Measurements from ENCODE around the gene PRKN.
A peak's percentile ranks its signal among the peaks of the same experiment; 100 is the strongest.

PRKN gene

DNA sequence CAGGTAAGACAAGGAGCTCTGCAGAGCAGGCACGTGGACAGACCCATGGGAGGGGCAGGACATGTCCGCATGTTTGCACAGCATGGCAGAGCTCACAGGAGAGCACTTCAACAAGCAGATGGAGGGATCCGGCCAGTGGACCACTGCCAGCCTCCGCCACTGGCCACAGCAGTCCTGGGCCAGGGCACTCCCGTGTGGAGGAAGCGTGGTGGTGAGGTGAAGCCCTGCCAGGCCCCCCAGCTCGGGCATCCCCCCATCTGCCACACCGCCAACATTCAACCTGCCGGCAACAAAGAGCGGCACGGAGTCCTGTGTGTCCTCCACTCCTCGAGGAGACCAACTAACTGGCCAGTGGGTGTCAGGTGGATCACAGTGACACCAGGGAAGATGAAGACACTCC, 1349.5 kb downstream of the PRKN start:
- H3K4me3 ChIP-seq (ENCODE audit: low read depth, low read length) = no peak overlapping the region
- TF ChIP-seq, protein P1, sequence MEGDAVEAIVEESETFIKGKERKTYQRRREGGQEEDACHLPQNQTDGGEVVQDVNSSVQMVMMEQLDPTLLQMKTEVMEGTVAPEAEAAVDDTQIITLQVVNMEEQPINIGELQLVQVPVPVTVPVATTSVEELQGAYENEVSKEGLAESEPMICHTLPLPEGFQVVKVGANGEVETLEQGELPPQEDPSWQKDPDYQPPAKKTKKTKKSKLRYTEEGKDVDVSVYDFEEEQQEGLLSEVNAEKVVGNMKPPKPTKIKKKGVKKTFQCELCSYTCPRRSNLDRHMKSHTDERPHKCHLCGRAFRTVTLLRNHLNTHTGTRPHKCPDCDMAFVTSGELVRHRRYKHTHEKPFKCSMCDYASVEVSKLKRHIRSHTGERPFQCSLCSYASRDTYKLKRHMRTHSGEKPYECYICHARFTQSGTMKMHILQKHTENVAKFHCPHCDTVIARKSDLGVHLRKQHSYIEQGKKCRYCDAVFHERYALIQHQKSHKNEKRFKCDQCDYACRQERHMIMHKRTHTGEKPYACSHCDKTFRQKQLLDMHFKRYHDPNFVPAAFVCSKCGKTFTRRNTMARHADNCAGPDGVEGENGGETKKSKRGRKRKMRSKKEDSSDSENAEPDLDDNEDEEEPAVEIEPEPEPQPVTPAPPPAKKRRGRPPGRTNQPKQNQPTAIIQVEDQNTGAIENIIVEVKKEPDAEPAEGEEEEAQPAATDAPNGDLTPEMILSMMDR (IDR thresholded peaks at IDR 0.05; ENCODE audit: low read depth, low read length) = no peak
- TF ChIP-seq MYC (IDR thresholded peaks at IDR 0.05; ENCODE audit: low read depth, low read length) (no peak), POLR2A (IDR thresholded peaks at IDR 0.05; ENCODE audit: extremely low read depth, insufficient read length) (no peak)
- TF ChIP-seq, protein P2, sequence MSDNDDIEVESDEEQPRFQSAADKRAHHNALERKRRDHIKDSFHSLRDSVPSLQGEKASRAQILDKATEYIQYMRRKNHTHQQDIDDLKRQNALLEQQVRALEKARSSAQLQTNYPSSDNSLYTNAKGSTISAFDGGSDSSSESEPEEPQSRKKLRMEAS (IDR thresholded peaks at IDR 0.05; ENCODE audit: low read depth, low read length) = no peak
- no peak for DNase-seq (ENCODE audit: low read depth)

GRCh38 chr6:161377116-161377515, 1350.5 kb downstream of the PRKN start:
- H3K4me3 ChIP-seq (ENCODE audit: low read depth, low read length) = no peak overlapping the region
- TF ChIP-seq, protein P1 (IDR thresholded peaks at IDR 0.05; ENCODE audit: low read depth, low read length) = no peak
- TF ChIP-seq, protein P2 (IDR thresholded peaks at IDR 0.05; ENCODE audit: low read depth, low read length) = no peak
- TF ChIP-seq MYC (IDR thresholded peaks at IDR 0.05; ENCODE audit: low read depth, low read length) (no peak), POLR2A (IDR thresholded peaks at IDR 0.05; ENCODE audit: extremely low read depth, insufficient read length) (no peak)
- DNase-seq (ENCODE audit: low read depth) = no peak

GRCh38 chr6:161376367-161376766, 1351.2 kb downstream of the PRKN start:
- no peak overlapping the region for H3K4me3 ChIP-seq (ENCODE audit: low read depth, low read length)
- TF ChIP-seq, protein P1 (IDR thresholded peaks at IDR 0.05; ENCODE audit: low read depth, low read length) = no peak
- TF ChIP-seq MYC (IDR thresholded peaks at IDR 0.05; ENCODE audit: low read depth, low read length) (no peak), POLR2A (IDR thresholded peaks at IDR 0.05; ENCODE audit: extremely low read depth, insufficient read length) (no peak)
- TF ChIP-seq, protein P2 (IDR thresholded peaks at IDR 0.05; ENCODE audit: low read depth, low read length) = no peak
- DNase-seq (ENCODE audit: low read depth) = no peak

DNA sequence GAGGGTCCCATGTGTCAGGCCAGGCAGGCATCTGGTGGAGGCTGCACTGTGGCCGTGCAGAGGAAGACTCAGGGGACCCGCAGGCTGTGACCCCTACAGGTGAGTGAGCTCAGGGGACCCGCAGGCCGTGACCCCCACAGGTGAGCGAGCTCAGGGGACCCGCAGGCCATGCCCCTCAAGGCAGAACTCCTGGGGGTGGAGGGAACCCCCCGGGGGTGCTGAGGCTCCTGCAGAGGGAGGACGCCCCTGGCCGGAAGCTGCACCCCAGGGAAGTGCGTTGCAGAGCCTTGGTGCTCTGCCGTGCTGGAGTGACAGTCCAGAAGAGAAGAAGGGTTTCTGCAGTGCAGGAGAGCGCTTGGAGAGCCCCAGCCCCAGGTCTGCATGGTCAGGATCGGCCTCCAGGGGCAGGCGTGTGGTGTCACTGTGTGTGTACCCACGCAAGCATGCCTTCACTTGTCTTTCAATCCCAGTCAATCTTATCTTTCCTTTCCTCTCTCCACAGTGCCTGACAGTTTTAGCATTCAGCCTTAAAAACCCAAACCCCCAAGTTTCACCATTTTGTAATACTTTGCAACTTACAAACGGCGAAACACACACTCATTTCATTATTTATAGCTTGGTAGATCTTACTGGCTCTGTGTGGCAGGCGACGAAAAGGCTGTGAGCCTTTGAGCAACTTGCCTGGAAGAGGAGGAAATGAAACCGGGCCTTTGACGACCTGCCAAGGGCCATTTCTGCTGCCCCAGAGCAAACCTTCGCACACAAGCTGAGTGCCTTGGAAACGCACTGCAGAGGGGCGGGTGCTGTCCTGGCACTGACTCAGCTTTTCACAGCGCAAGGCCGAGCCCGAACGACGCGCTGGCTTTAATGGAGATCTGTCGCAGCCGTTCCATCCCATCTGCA, 1352.3 kb downstream of the PRKN start:
- peak; percentile 69 for DNase-seq (ENCODE audit: low read depth)
- no peak overlapping the region for H3K4me3 ChIP-seq (ENCODE audit: low read depth, low read length)
- no peak for TF ChIP-seq POLR2A (IDR thresholded peaks at IDR 0.05; ENCODE audit: extremely low read depth, insufficient read length)
- TF ChIP-seq, protein P1 (IDR thresholded peaks at IDR 0.05; ENCODE audit: low read depth, low read length) = peak; percentile 18

DNA sequence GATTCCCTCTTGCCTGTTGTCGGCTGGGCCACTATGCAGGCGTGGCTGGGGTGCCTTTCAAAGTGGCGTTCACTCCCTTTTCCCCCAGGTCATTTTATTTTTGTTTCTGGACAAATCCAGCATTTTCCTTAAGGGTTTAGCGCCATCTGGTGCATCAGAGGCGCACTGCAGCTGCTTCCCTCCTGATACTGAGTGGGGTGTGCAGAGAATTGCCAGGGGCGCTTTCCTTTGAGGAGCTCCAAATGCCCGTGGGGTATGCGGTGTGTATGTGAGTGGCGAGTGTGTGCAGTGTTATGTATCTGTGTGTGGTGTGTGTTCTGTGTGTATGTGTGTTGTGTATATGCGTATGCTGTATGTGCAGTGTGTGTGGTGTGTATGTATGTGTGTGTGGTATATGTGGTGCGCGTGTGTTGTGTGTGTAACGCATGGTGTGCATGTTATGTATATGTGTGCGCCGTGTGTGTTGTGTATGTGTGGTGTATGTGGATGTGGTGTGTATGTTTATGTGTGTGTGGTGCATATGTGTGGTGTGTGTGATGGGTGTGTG, 1353.6 kb downstream of the PRKN start:
- H3K4me3 ChIP-seq (ENCODE audit: low read depth, low read length) = no peak overlapping the region
- peak; percentile 75 for DNase-seq (ENCODE audit: low read depth)
- TF ChIP-seq MYC (IDR thresholded peaks at IDR 0.05; ENCODE audit: low read depth, low read length) = 0 out of 2 replicates have a peak, but pooled peaks have one; percentile 14
- TF ChIP-seq POLR2A (IDR thresholded peaks at IDR 0.05; ENCODE audit: extremely low read depth, insufficient read length) = no peak
- TF ChIP-seq, protein P1 (IDR thresholded peaks at IDR 0.05; ENCODE audit: low read depth, low read length) = peak; percentile 96
- TF ChIP-seq, protein P2 (IDR thresholded peaks at IDR 0.05; ENCODE audit: low read depth, low read length) = peak; percentile 45; the same call in 1 of the 2 replicates
